Gastroesophageal sphincter (tissue), 4 donors: ENCODE measurements around the gene MPZ. TPM values are rescaled to one million over a fixed set of nuclear protein-coding genes. Genes with fewer than 3 reads are reported as not detected.
A peak's percentile ranks its signal among the peaks of the same experiment; 100 is the strongest.
"Not testable (repeated sequence)": the region's sequence is repeated elsewhere in the genome, so short reads cannot be mapped to it uniquely, and the experiment has no call there.

Experiments used
- ATAC-seq: fragments of 150-250 bp; one replicate; pipeline ENCODE4 v1.9.1; 2016; ENCODE audit warnings: mild to moderate bottlenecking, moderate library complexity
- H3K27ac ChIP-seq, 4 donors: fragments of 200-600 bp; sonication (generic) in 3 of 4; 1 replicate in 3 of 4; 2 replicates in 1 of 4; pipeline ENCODE4 v1.5.1; 2016 to 2019
- H3K27me3 ChIP-seq: fragments of 200-600 bp; sonication (generic); one replicate; pipeline ENCODE4 v1.5.1; 2019
- H3K36me3 ChIP-seq, 2 donors: fragments of 200-600 bp; sonication (generic); one replicate each; pipeline ENCODE4 v1.5.1; 2019; ENCODE audit warnings: control low read depth in 1 of 2
- H3K4me1 ChIP-seq, 3 donors: fragments of 200-600 bp; sonication (generic); 1 replicate in 2 of 3; 2 replicates in 1 of 3; pipeline ENCODE4 v1.5.1; 2016 to 2019; ENCODE audit warnings: control low read depth in 2 of 3
- H3K4me3 ChIP-seq, 2 donors: fragments of 200-600 bp; sonication (generic); one replicate each; pipeline ENCODE4 v1.5.1; 2019; ENCODE audit warnings: mild to moderate bottlenecking in 1 of 2, moderate library complexity in 1 of 2
- H3K9me3 ChIP-seq, 3 donors: fragments of 200-600 bp; sonication (generic); one replicate each; pipeline ENCODE4 v1.5.1; 2017 to 2019; ENCODE audit warnings: control low read depth in 2 of 3
- EP300 ChIP-seq: sonication (generic); formaldehyde crosslinking; IDR thresholded peaks from one replicate; pipeline ENCODE4 v1.6.1; 2017; ENCODE audit warnings: antibody characterized with exemption, mild to moderate bottlenecking
- POLR2A ChIP-seq, 2 donors: fragments of 450-650 bp; IDR thresholded peaks; one replicate each; pipeline ENCODE4 v1.6.1; 2017; ENCODE audit warnings: antibody characterized with exemption in 2 of 2, mild to moderate bottlenecking in 2 of 2, moderate library complexity in 1 of 2
- POLR2AphosphoS5 ChIP-seq: sonication (generic); formaldehyde crosslinking; IDR thresholded peaks from one replicate; pipeline ENCODE4 v1.6.1; 2017; ENCODE audit warnings: antibody characterized with exemption
- WGBS, 2 donors: methylation state at CpG; one replicate each; pipeline ENCODE4 v1.1.5; 2018; ENCODE audit warnings: low coverage in 1 of 2; 5-methylcytosine and 5-hydroxymethylcytosine counted together
- total RNA-seq, 4 donors: library from RNA; depleted of rRNA; stranded (reverse); fragments of >200 nt; gene quantifications; one replicate each; pipeline ENCODE4 v1.1.0, GENCODE V29; 2016
- TF ChIP-seq, protein P1 (sequence below), 4 experiments: fragments of 200-600 bp in 2 of 4; fragments of 450-650 bp in 2 of 4; sonication (generic) in 1 of 4; IDR thresholded peaks; one replicate each; pipeline ENCODE4 v1.5.1; 2017 to 2019; ENCODE audit warnings: antibody characterized with exemption in 4 of 4, mild to moderate bottlenecking in 2 of 4, moderate library complexity in 2 of 4

The MPZ gene
- total RNA-seq, 4 donors from 2014 or later, result 5.3 to 18.7 (median 9.4) TPM

DNA sequence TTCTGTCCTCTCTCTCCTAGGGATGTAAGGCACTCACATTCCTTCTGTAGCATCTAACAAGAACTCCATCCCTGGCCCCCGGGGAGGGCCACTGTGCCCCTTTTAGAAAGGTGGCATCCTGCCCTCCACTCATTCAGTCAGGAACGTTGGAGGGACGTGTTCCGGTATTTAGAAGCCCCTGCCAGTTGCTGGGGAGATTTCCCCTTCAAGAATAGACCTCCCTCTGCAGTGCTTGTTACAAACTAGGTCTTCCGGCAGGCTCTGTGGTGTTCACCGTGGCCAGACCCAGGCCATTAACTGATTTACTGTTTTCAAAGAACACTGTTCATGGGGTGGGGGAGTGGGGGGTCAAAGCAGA lies 50.4 kb downstream of the MPZ start:
- H3K27me3 ChIP-seq, result peaks cover 46% of the 10 kb centered on the region
- no peak for TF ChIP-seq EP300
- TF ChIP-seq, protein P1, sequence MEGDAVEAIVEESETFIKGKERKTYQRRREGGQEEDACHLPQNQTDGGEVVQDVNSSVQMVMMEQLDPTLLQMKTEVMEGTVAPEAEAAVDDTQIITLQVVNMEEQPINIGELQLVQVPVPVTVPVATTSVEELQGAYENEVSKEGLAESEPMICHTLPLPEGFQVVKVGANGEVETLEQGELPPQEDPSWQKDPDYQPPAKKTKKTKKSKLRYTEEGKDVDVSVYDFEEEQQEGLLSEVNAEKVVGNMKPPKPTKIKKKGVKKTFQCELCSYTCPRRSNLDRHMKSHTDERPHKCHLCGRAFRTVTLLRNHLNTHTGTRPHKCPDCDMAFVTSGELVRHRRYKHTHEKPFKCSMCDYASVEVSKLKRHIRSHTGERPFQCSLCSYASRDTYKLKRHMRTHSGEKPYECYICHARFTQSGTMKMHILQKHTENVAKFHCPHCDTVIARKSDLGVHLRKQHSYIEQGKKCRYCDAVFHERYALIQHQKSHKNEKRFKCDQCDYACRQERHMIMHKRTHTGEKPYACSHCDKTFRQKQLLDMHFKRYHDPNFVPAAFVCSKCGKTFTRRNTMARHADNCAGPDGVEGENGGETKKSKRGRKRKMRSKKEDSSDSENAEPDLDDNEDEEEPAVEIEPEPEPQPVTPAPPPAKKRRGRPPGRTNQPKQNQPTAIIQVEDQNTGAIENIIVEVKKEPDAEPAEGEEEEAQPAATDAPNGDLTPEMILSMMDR (IDR thresholded peaks at IDR 0.05), result no peak
- ATAC-seq, result no peak
- H3K27ac ChIP-seq, result peak overlapping the region in 2 of 4 donors; percentile 42 to 78
- peak overlapping the region in 1 of 2 donors; percentile 57 for H3K4me3 ChIP-seq
- peaks cover 0 to 18% (median 0%) of the 10 kb centered on the region in 3 donors for H3K9me3 ChIP-seq
- H3K4me1 ChIP-seq, result peaks cover 0 to 39% (median 8%) of the 10 kb centered on the region in 3 donors
- H3K36me3 ChIP-seq, result no peaks in the 10 kb centered on the region
- WGBS, 2 donors, result 37% methylated on average over 4 of the region's 6 CpGs; no CpG with 5 or more reads in 1 of the 2 donors

DNA sequence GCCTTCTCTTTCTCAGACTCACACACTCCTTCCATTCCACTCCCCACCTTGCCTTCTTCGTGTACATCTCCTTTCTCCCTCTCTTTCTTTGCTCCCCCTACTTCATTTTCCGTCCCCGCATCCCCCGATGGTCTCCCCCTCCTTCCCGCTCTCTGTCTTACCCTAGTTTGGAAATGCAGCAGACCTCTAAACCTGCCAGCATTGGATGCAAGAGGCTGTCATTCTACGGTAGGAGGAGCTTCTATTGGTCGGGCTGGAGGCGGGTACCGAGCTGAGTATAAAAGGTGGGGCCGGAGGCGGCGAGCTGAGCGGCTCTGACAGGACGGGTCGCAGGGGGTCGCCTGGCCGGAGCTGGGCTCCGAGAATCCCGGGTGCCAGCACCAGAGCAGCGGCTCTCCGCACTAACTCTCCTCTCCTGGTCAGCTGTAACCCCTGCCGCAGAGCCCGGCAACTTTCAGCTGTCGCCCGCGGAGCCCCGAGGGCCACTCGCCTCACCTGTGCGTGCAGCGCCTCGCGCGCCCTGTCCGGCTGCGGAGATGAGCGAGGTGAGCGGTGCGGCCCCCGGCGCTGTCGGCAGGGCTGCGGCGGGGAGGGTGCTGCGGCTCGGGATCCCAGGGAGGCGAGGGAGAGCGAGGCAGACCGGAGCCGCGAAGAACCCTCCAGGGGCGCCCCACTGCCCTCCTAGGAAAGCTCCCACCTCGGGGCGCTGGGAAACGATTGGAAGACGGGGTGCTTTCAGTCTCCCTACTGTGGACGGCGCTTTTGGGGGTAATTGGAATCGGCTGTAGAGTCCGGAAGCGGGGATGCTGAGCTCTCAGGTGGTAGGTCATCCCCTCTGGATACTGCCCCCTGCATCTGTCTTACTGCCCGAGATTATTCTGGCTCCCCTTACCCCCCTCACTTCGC lies 51.1 kb downstream of the MPZ start, which contains the start of gene PCP4L1:
Gene PCP4L1, plus strand, starts transcription at position 307 of the 906 bp plus-strand sequence. Its CDS starts 230 bp downstream, at position 537.
- peak within 1 kb of the TSS in 3 of 4 donors; percentile 42 to 78 (median 68) for H3K27ac ChIP-seq
- peaks cover 0 to 18% (median 0%) of the 10 kb centered on the region in 3 donors for H3K9me3 ChIP-seq
- TF ChIP-seq POLR2A (IDR thresholded peaks at IDR 0.05) (peak in 1 of 2 donors; percentile 7), POLR2AphosphoS5 (no peak)
- no peaks in the 10 kb centered on the region for H3K36me3 ChIP-seq
- WGBS, 2 donors, result 0 to 4% methylated on average over 4 to 9 of the region's 62 CpGs
- peak; percentile 89 for ATAC-seq
- peaks cover 46% of the 10 kb centered on the region for H3K27me3 ChIP-seq
- peak within 1 kb of the TSS; percentile 38 to 57 for H3K4me3 ChIP-seq
- peaks cover 0 to 39% (median 8%) of the 10 kb centered on the region in 3 donors for H3K4me1 ChIP-seq

DNA sequence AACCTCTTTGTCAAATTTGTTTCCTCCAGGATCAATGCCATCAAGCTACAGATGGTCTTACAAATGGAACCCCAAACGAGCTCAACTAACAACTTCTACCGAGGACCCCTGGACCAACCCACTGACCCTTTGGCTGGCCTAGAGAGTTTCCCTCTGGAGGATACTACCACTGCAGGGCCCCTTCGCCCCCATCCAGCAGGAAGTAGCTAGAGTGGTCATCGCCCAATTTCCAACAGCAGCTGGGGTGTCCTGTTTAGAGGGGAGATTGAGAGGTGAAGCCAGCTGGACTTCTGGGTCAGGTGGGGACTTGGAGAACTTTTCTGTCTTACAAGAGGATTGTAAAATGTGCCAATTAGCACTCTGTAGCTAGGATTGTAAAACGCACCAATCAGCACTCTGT lies 52.7 kb downstream of the MPZ start:
- Histone ChIP-seq H3K9me3 (peaks cover 0 to 18% (median 0%) of the 10 kb centered on the region in 3 donors), H3K27me3 (peaks cover 46% of the 10 kb centered on the region), H3K4me1 (peaks cover 0 to 39% (median 8%) of the 10 kb centered on the region in 3 donors)
- H3K4me3 ChIP-seq, H3K36me3 ChIP-seq, H3K27ac ChIP-seq, ATAC-seq: not testable (repeated sequence)
- 92 to 100% methylated on average over 1 to 5 of the region's 5 CpGs for WGBS, 2 donors

DNA sequence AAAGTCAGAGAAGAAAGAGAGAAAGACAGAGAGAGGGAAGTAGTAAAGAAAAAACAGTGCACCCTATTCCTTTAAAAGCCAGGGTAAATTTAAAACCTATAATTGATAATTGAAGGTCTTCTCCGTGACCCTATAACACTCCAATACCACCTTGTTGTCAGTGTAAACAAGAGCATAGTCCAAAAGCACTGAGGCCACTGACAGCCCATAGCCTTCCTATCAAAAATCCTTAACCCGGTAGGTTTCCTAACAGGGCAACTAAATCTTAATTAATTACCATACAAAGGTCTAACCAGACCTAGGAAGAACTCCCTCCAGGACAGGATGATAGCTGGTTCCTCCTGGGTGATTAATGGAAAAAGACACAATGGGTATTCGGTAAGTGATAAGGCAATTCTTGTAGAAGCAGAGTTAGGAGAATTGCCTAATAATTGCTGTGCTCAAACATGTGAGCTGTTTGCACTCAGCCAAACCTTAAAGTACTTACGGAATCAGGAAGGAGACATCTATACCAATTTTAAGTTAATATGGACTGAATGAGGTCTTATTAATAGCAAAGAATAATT lies 53.7 kb downstream of the MPZ start:
- 89 to 90% methylated on average over 4 of the region's 4 CpGs for WGBS, 2 donors
- not testable (repeated sequence) for ATAC-seq, H3K27ac ChIP-seq, H3K36me3 ChIP-seq, H3K4me3 ChIP-seq
- H3K27me3 ChIP-seq, result peaks cover 40% of the 10 kb centered on the region
- peaks cover 0 to 29% (median 8%) of the 10 kb centered on the region in 3 donors for H3K4me1 ChIP-seq
- H3K9me3 ChIP-seq, result peaks cover 0 to 22% (median 0%) of the 10 kb centered on the region in 3 donors

DNA sequence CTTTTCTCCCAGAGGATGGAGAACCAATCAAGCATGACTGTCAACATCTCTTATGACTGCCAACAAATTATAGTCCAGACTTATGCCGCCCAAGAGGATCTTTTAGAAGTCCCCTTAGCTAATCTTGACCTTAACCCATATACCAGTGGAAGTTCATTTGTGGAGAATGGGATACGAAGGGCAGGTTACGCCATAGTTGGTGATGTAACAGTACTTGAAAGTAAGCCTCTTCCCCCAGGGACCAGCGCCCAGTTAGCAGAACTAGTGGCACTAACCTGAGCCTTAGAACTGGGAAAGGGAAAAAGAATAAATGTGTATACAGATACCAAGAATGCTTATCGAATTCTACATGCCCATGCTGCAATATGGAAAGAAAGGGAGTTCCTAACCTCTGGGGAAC lies 54.5 kb downstream of the MPZ start:
- Histone ChIP-seq H3K9me3 (peaks cover 0 to 29% (median 0%) of the 10 kb centered on the region in 3 donors), H3K27me3 (peaks cover 33% of the 10 kb centered on the region), H3K4me1 (peaks cover 0 to 22% (median 8%) of the 10 kb centered on the region in 3 donors)
- not testable (repeated sequence) for ATAC-seq, H3K36me3 ChIP-seq, H3K4me3 ChIP-seq, H3K27ac ChIP-seq
- 73 to 83% methylated on average over 4 to 5 of the region's 5 CpGs for WGBS, 2 donors

Other genes with a start within 250 kb of the MPZ start
- 10 to 100 TPM in 1 of 4 donors, 1 to 10 TPM in 3; 1.9 to 11.6 (median 4.4) TPM for gene ARHGAP30, start 240.1 kb downstream of the MPZ start, total RNA-seq
- 1 to 10 TPM in 1 of 4 donors, under 1 TPM in 1, not detected in 2; 0.27 to 1.9 TPM for gene NECTIN4, start 220.4 kb downstream of the MPZ start, total RNA-seq
- 10 to 100 TPM in 2 of 4 donors, 1 to 10 TPM in 2; 3.5 to 22.6 (median 8.6) TPM for gene KLHDC9, start 211.6 kb downstream of the MPZ start, total RNA-seq
- gene PFDN2, start 191.9 kb downstream of the MPZ start, total RNA-seq, result 10 to 100 TPM; 26.2 to 40.8 (median 31.4) TPM
- gene NIT1, start 191.9 kb downstream of the MPZ start, total RNA-seq, result 10 to 100 TPM; 30.4 to 61.9 (median 32.8) TPM
- 10 to 100 TPM; 34.2 to 54.4 (median 41.7) TPM for gene DEDD, start 177.3 kb downstream of the MPZ start, total RNA-seq
- 10 to 100 TPM; 60.5 to 83.7 (median 72.8) TPM for gene UFC1, start 156.0 kb downstream of the MPZ start, total RNA-seq
- 10 to 100 TPM in 3 of 4 donors, 1 to 10 TPM in 1; 10.0 to 27.6 (median 14.7) TPM for gene USP21, start 150.5 kb downstream of the MPZ start, total RNA-seq
- gene PPOX, start 143.5 kb downstream of the MPZ start, total RNA-seq, result 10 to 100 TPM; 10.5 to 27.4 (median 17.6) TPM
- gene B4GALT3, start 132.5 kb downstream of the MPZ start, total RNA-seq, result 10 to 100 TPM; 14.8 to 26.4 (median 19.5) TPM
- gene ADAMTS4, start 110.9 kb downstream of the MPZ start, total RNA-seq, result 10 to 100 TPM in 1 of 4 donors, 1 to 10 TPM in 3; 3.7 to 60.6 (median 6.7) TPM
- gene NDUFS2, start 107.6 kb downstream of the MPZ start, total RNA-seq, result 100 to 1,000 TPM in 2 of 4 donors, 10 to 100 TPM in 2; 93.4 to 121 (median 100) TPM
- gene FCER1G, start 94.7 kb downstream of the MPZ start, total RNA-seq, result 10 to 100 TPM in 3 of 4 donors, 1 to 10 TPM in 1; 6.4 to 74.6 (median 52.0) TPM
- gene APOA2, start 86.3 kb downstream of the MPZ start, total RNA-seq, result not detected
- 10 to 100 TPM in 3 of 4 donors, 1 to 10 TPM in 1; 9.3 to 24.3 (median 14.0) TPM for gene TOMM40L, start 83.9 kb downstream of the MPZ start, total RNA-seq
- not detected for gene NR1I3, start 71.8 kb downstream of the MPZ start, total RNA-seq
- gene PCP4L1, start 51.2 kb downstream of the MPZ start, total RNA-seq, result 10 to 100 TPM in 1 of 4 donors, 1 to 10 TPM in 3; 1.6 to 13.8 (median 5.7) TPM
- 10 to 100 TPM in 3 of 4 donors, 1 to 10 TPM in 1; 7.5 to 59.1 (median 37.2) TPM for gene SDHC, start 4.4 kb upstream of the MPZ start, total RNA-seq
- not detected for gene CFAP126, start 57.9 kb upstream of the MPZ start, total RNA-seq
- 10 to 100 TPM; 16.3 to 74.1 (median 40.1) TPM for gene FCGR2A, start 195.5 kb upstream of the MPZ start, total RNA-seq
- gene HSPA6, start 214.6 kb upstream of the MPZ start, total RNA-seq, result 1 to 10 TPM; 1.2 to 6.6 (median 2.0) TPM
- 10 to 100 TPM in 2 of 4 donors, 1 to 10 TPM in 2; 3.7 to 23.5 (median 10.8) TPM for gene FCGR3A, start 239.8 kb upstream of the MPZ start, total RNA-seq